ENCODE results near the gene CDY2A.
"Not testable (repeated sequence)": the region's sequence is repeated elsewhere in the genome, so short reads cannot be mapped to it uniquely, and the experiment has no call there.

DNA sequence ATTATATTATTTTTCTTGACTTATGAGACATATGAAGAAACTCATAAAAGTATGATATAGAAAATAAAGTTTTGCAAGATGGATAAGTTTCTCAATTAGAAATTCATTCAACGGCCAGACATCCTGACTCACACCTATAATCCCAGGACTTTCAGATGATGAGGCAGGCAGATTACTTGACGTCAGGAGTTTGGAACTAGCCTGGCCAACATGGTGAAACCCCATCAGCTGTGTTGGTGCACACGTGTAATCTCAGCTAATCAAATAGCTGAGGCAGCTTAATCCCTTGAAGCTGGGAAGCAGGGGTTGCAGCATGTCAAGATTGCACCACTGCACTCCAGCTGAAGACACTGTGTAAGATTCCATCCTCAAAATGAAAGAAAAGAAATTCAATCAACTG is 28.0 kb upstream of the CDY2A start:
- TF ChIP-seq, protein P1, sequence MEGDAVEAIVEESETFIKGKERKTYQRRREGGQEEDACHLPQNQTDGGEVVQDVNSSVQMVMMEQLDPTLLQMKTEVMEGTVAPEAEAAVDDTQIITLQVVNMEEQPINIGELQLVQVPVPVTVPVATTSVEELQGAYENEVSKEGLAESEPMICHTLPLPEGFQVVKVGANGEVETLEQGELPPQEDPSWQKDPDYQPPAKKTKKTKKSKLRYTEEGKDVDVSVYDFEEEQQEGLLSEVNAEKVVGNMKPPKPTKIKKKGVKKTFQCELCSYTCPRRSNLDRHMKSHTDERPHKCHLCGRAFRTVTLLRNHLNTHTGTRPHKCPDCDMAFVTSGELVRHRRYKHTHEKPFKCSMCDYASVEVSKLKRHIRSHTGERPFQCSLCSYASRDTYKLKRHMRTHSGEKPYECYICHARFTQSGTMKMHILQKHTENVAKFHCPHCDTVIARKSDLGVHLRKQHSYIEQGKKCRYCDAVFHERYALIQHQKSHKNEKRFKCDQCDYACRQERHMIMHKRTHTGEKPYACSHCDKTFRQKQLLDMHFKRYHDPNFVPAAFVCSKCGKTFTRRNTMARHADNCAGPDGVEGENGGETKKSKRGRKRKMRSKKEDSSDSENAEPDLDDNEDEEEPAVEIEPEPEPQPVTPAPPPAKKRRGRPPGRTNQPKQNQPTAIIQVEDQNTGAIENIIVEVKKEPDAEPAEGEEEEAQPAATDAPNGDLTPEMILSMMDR (conservative IDR thresholded peaks at IDR 0.05; ENCODE audit: low read length), result not testable (repeated sequence)
- TF ChIP-seq EZH2phosphoT487 (IDR thresholded peaks at IDR 0.05; ENCODE audit: borderline replicate concordance, low read depth, low read length), result not testable (repeated sequence)

All from OCI-LY7 (cell line).